Body of pancreas (tissue), 4 donors: ENCODE measurements around the gene MGAT3. TPM values are rescaled to one million over a fixed set of nuclear protein-coding genes. Genes with fewer than 3 reads are reported as not detected.

Experiments
- ATAC-seq: fragments of 150-250 bp; one replicate; pipeline ENCODE4 v1.9.1; 2016
- DNase-seq, 4 donors: peaks; one replicate each; pipeline ENCODE4 v3.0.0-alpha.2; 2019
- H3K27ac ChIP-seq, 4 donors: fragments of 200-600 bp; sonication (generic); 1 replicate in 3 of 4; 2 replicates in 1 of 4; pipeline versions ENCODE4 v1.5.1 to v1.6.1; 2016 to 2019; ENCODE audit warnings: mild to moderate bottlenecking in 1 of 4, mixed read lengths in 1 of 4, moderate library complexity in 1 of 4
- H3K27me3 ChIP-seq, 2 donors: fragments of 200-600 bp; sonication (generic); one replicate each; pipeline ENCODE4 v1.6.0; 2016; ENCODE audit warnings: mild to moderate bottlenecking in 1 of 2
- H3K36me3 ChIP-seq, 2 donors: fragments of 200-600 bp; sonication (generic); replicated peaks in 1 of 2; 2 replicates each; pipeline ENCODE4 v1.5.1; 2016; ENCODE audit warnings: low read depth in 2 of 2; ENCODE audit not compliant: insufficient read depth in 1 of 2
- H3K4me1 ChIP-seq: fragments of 200-600 bp; sonication (generic); one replicate; pipeline ENCODE4 v1.6.0; 2016
- H3K4me3 ChIP-seq, 2 donors: fragments of 200-600 bp; sonication (generic); 1 replicate in 1 of 2; 2 replicates in 1 of 2; pipeline ENCODE4 v1.5.1; 2016 to 2019
- H3K9me3 ChIP-seq, 3 donors: fragments of 200-600 bp; sonication (generic); 1 replicate in 2 of 3; 2 replicates in 1 of 3; pipeline ENCODE4 v1.5.1; 2016
- POLR2A ChIP-seq, 3 donors: fragments of 450-650 bp; IDR thresholded peaks; one replicate each; pipeline ENCODE4 v1.6.1; 2016; ENCODE audit warnings: antibody characterized with exemption in 3 of 3, mild to moderate bottlenecking in 2 of 3
- WGBS, 2 donors: methylation state at CpG; one replicate each; pipeline ENCODE4 v1.1.5; 2017; 5-methylcytosine and 5-hydroxymethylcytosine counted together
- intact Hi-C: fragments of 100-400 bp; cut with DNase I; formaldehyde crosslinking; loops from one replicate; pipeline ENCODE4 v1.15.1; 2023
- total RNA-seq, 2 donors: library from RNA; depleted of rRNA; stranded (reverse); fragments of >200 nt; gene quantifications; one replicate each; pipeline ENCODE4 v1.1.0, GENCODE V29; 2016
- TF ChIP-seq, protein P1 (sequence below), 7 experiments: fragments of 450-650 bp in 4 of 7; fragments of 200-600 bp in 3 of 7; sonication (generic) in 3 of 7; IDR thresholded peaks; one replicate each; pipeline ENCODE4 v1.5.1; 2016 to 2019; ENCODE audit warnings: antibody characterized with exemption in 7 of 7

Gene MGAT3
- total RNA-seq, 2 donors from 2014 or later: 0.99 to 2.9 TPM

GRCh38 chr22:39515266-39516050, 58.6 kb downstream of the MGAT3 start:
- Histone ChIP-seq H3K4me3 (no peak overlapping the region), H3K4me1 (peaks cover 9% of the 10 kb centered on the region), H3K9me3 (no peaks in the 10 kb centered on the region), H3K27me3 (no peaks in the 10 kb centered on the region), H3K36me3 (peaks cover 6 to 21% of the 10 kb centered on the region in 2 donors), H3K27ac (no peak overlapping the region)
- ATAC-seq: no peak
- WGBS, 2 donors: 78 to 81% methylated on average over 11 to 12 of the region's 12 CpGs
- intact Hi-C loops: no loop called here
- TF ChIP-seq, protein P1, sequence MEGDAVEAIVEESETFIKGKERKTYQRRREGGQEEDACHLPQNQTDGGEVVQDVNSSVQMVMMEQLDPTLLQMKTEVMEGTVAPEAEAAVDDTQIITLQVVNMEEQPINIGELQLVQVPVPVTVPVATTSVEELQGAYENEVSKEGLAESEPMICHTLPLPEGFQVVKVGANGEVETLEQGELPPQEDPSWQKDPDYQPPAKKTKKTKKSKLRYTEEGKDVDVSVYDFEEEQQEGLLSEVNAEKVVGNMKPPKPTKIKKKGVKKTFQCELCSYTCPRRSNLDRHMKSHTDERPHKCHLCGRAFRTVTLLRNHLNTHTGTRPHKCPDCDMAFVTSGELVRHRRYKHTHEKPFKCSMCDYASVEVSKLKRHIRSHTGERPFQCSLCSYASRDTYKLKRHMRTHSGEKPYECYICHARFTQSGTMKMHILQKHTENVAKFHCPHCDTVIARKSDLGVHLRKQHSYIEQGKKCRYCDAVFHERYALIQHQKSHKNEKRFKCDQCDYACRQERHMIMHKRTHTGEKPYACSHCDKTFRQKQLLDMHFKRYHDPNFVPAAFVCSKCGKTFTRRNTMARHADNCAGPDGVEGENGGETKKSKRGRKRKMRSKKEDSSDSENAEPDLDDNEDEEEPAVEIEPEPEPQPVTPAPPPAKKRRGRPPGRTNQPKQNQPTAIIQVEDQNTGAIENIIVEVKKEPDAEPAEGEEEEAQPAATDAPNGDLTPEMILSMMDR (IDR thresholded peaks at IDR 0.05): no peak
- no peak for TF ChIP-seq POLR2A (IDR thresholded peaks at IDR 0.05)
- no peak for DNase-seq

DNA sequence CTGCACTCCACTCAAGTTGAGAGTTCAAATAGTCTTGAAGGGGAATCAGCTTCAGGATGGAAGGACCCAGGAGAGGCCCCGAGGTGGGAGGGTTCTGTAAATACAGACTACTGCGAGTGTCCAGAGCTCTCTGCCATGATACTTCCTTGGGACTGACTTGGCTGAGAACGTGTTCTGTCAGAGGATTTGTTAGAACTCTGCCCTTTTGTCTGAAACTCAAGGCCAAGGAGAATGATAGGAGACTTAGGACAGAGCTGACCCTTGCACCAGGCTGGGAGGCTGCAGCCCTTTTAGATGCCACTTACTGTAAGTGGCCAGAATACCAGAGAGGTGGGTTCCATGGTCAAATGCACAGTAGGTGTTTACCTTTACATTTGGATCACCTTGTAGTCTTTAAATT, 60.7 kb downstream of the MGAT3 start:
- Histone ChIP-seq H3K27ac (no peak overlapping the region), H3K36me3 (peaks cover 12 to 23% of the 10 kb centered on the region in 2 donors), H3K9me3 (no peaks in the 10 kb centered on the region), H3K4me1 (peaks cover 18% of the 10 kb centered on the region), H3K4me3 (no peak overlapping the region), H3K27me3 (no peaks in the 10 kb centered on the region)
- no peak for DNase-seq
- 56 to 61% methylated on average over 3 of the region's 3 CpGs for WGBS, 2 donors
- ATAC-seq: no peak
- intact Hi-C loops: no loop called here
- no peak for TF ChIP-seq POLR2A (IDR thresholded peaks at IDR 0.05)
- TF ChIP-seq, protein P1 (IDR thresholded peaks at IDR 0.05): no peak

DNA sequence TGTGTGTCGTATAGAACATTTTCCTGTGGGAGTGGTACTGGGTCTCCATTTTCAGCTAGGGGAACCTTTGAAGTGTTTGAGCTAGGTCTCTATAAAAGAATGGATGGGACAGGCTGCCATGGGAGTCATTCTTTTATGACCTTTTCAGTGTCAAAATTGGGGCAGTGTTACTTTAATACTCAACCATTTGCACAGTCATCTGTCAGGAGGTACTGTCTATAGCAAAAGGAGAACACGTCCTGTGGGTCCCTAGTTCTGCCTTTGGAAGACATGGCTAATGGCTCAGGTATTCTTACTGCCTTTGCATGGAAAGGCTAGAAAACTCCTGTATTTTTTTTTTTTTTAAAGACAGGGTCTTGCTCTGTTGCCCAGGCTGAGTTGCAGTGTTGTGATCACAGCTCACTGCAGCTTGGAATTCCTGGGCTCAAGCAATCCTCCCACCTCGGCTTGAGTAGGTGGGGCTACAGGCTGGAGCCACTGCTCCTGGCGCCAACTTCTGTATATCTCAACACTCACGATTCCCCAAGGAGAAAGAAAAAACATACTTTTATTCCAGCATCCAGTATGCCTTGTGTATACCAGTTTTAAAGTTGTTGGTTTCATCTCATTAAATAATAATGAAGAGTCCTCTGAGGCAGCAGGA, 61.5 kb downstream of the MGAT3 start:
- Histone ChIP-seq H3K36me3 (peaks cover 12 to 23% of the 10 kb centered on the region in 2 donors), H3K4me3 (no peak overlapping the region), H3K9me3 (no peaks in the 10 kb centered on the region), H3K27me3 (no peaks in the 10 kb centered on the region), H3K27ac (peak overlapping the region in 2 of 4 donors; percentile 97 to 98), H3K4me1 (peaks cover 26% of the 10 kb centered on the region)
- intact Hi-C loops: no loop called here
- no peak for ATAC-seq
- WGBS, 2 donors: 32 to 46% methylated on average over 5 of the region's 5 CpGs
- DNase-seq: no peak
- no peak for TF ChIP-seq POLR2A (IDR thresholded peaks at IDR 0.05)
- TF ChIP-seq, protein P1 (IDR thresholded peaks at IDR 0.05): no peak

GRCh38 chr22:39518996-39519680, 62.3 kb downstream of the MGAT3 start:
- peak in 1 of 4 donors; percentile 39 for DNase-seq
- H3K27ac ChIP-seq: peak overlapping the region; percentile 97 to 98 (median 98)
- intact Hi-C loops: no loop called here
- peak overlapping the region; percentile 92 to 99 for H3K4me3 ChIP-seq
- ATAC-seq: peak; percentile 1
- H3K4me1 ChIP-seq: peaks cover 35% of the 10 kb centered on the region
- no peaks in the 10 kb centered on the region for H3K27me3 ChIP-seq
- peaks cover 7 to 16% of the 10 kb centered on the region in 2 donors for H3K36me3 ChIP-seq
- 10 to 18% methylated on average over 16 to 24 of the region's 24 CpGs for WGBS, 2 donors
- no peak for TF ChIP-seq POLR2A (IDR thresholded peaks at IDR 0.05)
- TF ChIP-seq, protein P1 (IDR thresholded peaks at IDR 0.05): no peak
- H3K9me3 ChIP-seq: no peaks in the 10 kb centered on the region
